A549 (cell line): ENCODE results near the gene RYR1. TPM values are rescaled to one million over a fixed set of nuclear protein-coding genes. Genes with fewer than 3 reads are reported as not detected.

Experiments used
- ATAC-seq, 2 experiments: fragments of 200-7000 bp in 1 of 2; fragments of >200 bp in 1 of 2; cut with Nextera tagmentation in 1 of 2; cut with Tn5 transposase in 1 of 2; 3 replicates each; pipeline versions ENCODE4 v1.8.0 to v1.9.1; 2018 to 2020; ENCODE audit warnings: mild to moderate bottlenecking in 1 of 2, moderate library complexity in 1 of 2
- CTCF ChIA-PET: fragments of 300-600 bp; sonication (Branson Sonifier 250); formaldehyde crosslinking; extraction: SDS; loops from one replicate; lab custom pipeline; 2021; ENCODE audit warnings: antibody characterized with exemption, inconsistent platforms; lab: Yijun Ruan, JAX
- POLR2A ChIA-PET: fragments of 350-600 bp; formaldehyde crosslinking; extraction: SDS; loops from one replicate; lab custom pipeline; 2021; ENCODE audit warnings: antibody characterized with exemption, inconsistent platforms; lab: Yijun Ruan, JAX
- DNase-seq, 2 experiments: peaks; one replicate each; pipeline versions ENCODE4 v3.0.0 to v3.0.0-alpha.2; 2011 to 2016; ENCODE audit warnings: low read depth in 1 of 2, low spot score in 1 of 2
- FAIRE-seq: peaks from 2 replicates; lab custom pipeline; 2011; peaks lifted over from hg19 to GRCh38; lab: Jason Lieb, UNC
- H3K27ac ChIP-seq, 2 experiments: fragments of >200 bp; sonication (Bioruptor Twin); formaldehyde crosslinking; 3 replicates each; pipeline ENCODE4 v1.5.1; 2016 to 2017
- H3K4me1 ChIP-seq: fragments of >200 bp; sonication (Bioruptor Twin); formaldehyde crosslinking; 3 replicates; pipeline ENCODE4 v1.6.1; 2016
- H3K4me2 ChIP-seq: fragments of >200 bp; sonication (Bioruptor Twin); formaldehyde crosslinking; 3 replicates; pipeline ENCODE4 v1.6.1; 2016
- H3K4me3 ChIP-seq: fragments of >200 bp; sonication (Bioruptor Twin); formaldehyde crosslinking; 3 replicates; pipeline ENCODE4 v1.5.1; 2016
- H3K9me3 ChIP-seq: fragments of >200 bp; sonication (Bioruptor Twin); formaldehyde crosslinking; 3 replicates; pipeline ENCODE4 v1.6.1; 2016
- CEBPB ChIP-seq, 2 experiments: fragments of >200 bp in 1 of 2; sonication (Bioruptor Twin) in 1 of 2; formaldehyde crosslinking in 1 of 2; IDR thresholded peaks; 2 replicates each; pipeline ENCODE4 v1.6.1; 2012 to 2016
- CHD2 ChIP-seq: fragments of 150-350 bp; IDR thresholded peaks from 2 replicates; pipeline ENCODE4 v1.6.1; 2014; ENCODE audit warnings: low read length; ENCODE audit not compliant: partially characterized antibody
- EP300 ChIP-seq, 2 experiments: fragments of >200 bp; sonication (Bioruptor Twin); formaldehyde crosslinking; IDR thresholded peaks; 2 replicates in 1 of 2; 3 replicates in 1 of 2; pipeline ENCODE4 v1.6.1; 2016 to 2017
- FOSB ChIP-seq: fragments of 250-450 bp; sonication (Bioruptor Pico); IDR thresholded peaks from 2 replicates; pipeline ENCODE4 v1.5.0; 2020; ENCODE audit warnings: mild to moderate bottlenecking, moderate library complexity
- FOSL2 ChIP-seq, 2 experiments: fragments of 450-650 bp in 1 of 2; fragments of >200 bp in 1 of 2; sonication (Bioruptor Twin) in 1 of 2; formaldehyde crosslinking; IDR thresholded peaks; 2 replicates each; pipeline versions ENCODE4 v1.5.0 to v1.6.1; 2016 to 2020; ENCODE audit warnings: mild to moderate bottlenecking in 1 of 2, moderate library complexity in 1 of 2
- HEYL ChIP-seq: fragments of 250-450 bp; sonication (Bioruptor Pico); IDR thresholded peaks from 2 replicates; pipeline ENCODE4 v1.8.0; 2021; ENCODE audit warnings: mild to moderate bottlenecking, moderate library complexity
- KDM5A ChIP-seq: fragments of 200-600 bp; sonication (generic); IDR thresholded peaks from 2 replicates; pipeline ENCODE4 v1.6.1; 2016; ENCODE audit warnings: antibody characterized with exemption, mild to moderate bottlenecking
- NPAS2 ChIP-seq: fragments of 250-450 bp; sonication (Bioruptor Pico); IDR thresholded peaks from 2 replicates; pipeline ENCODE4 v1.8.0; 2022; ENCODE audit warnings: mild to moderate bottlenecking, moderate library complexity, borderline replicate concordance
- PHF8 ChIP-seq: fragments of 200-600 bp; sonication (generic); IDR thresholded peaks from 2 replicates; pipeline ENCODE4 v1.6.1; 2016; ENCODE audit warnings: low read depth, mild to moderate bottlenecking, antibody characterized with exemption, moderate library complexity, borderline replicate concordance
- POLR2AphosphoS2 ChIP-seq: conservative IDR thresholded peaks from 2 replicates; pipeline ENCODE4 v1.6.1; 2012; ENCODE audit warnings: low read length, improper control_type of control experiment, inconsistent platforms
- RNF2 ChIP-seq: fragments of 200-600 bp; sonication (generic); IDR thresholded peaks from 2 replicates; pipeline ENCODE4 v1.6.1; 2016; ENCODE audit warnings: low read depth, mild to moderate bottlenecking, antibody characterized with exemption, moderate library complexity, borderline replicate concordance
- ZFP36 ChIP-seq: fragments of 450-650 bp; IDR thresholded peaks from 2 replicates; pipeline ENCODE4 v1.6.1; 2014; ENCODE audit warnings: borderline replicate concordance; ENCODE audit not compliant: partially characterized antibody
- WGBS: methylation state at CpG from one replicate; pipeline ENCODE4 v1.1.6; 2017; ENCODE audit errors: missing lambda C conversion rate; 5-methylcytosine and 5-hydroxymethylcytosine counted together
- polyA plus RNA-seq, 4 experiments: library from polyadenylated mRNA; depleted of rRNA in 3 of 4; stranded (reverse); fragments of >200 nt; fragmentation: RNase III in 1 of 4; extraction: RNeasy Plus Mini Kit Qiagen cat#74134 plus additional on column Dnase treatment in 1 of 4; gene quantifications; 2 replicates in 3 of 4; 3 replicates in 1 of 4; pipeline ENCODE4 v1.2.3, GENCODE V29; 2011 to 2017
- TF ChIP-seq, protein P1 (sequence below): fragments of 250-450 bp; sonication (Bioruptor Pico); IDR thresholded peaks from 2 replicates; pipeline ENCODE4 v1.5.0; 2020; ENCODE audit warnings: low read depth, mild to moderate bottlenecking, moderate library complexity
- TF ChIP-seq, protein P2 (sequence below): IDR thresholded peaks from 2 replicates; pipeline ENCODE4 v1.6.1; 2012
- TF ChIP-seq, protein P3 (sequence below): IDR thresholded peaks from 2 replicates; pipeline ENCODE4 v1.6.1; 2012; ENCODE audit warnings: low read depth, borderline replicate concordance
- TF ChIP-seq, protein P4 (sequence below): fragments of >200 bp; sonication (Bioruptor Twin); formaldehyde crosslinking; IDR thresholded peaks from 2 replicates; pipeline ENCODE4 v1.6.1; 2016

Gene RYR1
- polyA plus RNA-seq, 2 of the 4 experiments (the other 2 are of a cell fraction) = 1.4 to 3.1 TPM

DNA sequence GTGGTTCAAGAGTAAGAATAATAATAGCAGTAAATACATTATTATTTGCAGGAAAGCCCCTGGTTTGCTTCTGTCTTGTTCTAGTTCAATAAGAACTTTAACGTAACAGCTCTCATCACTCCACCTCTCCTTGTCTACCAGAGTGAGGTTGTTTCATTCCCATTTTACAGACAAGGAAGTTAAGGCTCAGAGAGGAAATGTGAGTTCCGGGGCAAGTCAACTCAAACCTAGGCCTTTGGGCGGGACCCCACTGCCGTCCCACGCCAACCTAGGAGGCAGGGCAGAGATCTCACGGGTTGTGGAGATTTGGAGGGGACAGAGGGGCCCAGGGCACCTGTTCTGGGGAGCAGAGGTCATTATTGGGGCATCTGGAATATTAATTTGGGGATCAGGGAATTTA, 182.8 kb downstream of the RYR1 start:
- no peak overlapping the region for H3K4me3 ChIP-seq
- no peaks in the 10 kb centered on the region for H3K9me3 ChIP-seq
- 87% methylated on average over 6 of the region's 6 CpGs for WGBS
- CTCF ChIA-PET = interaction anchor here (0.9 to 5.2 kb wide), 8 partner anchors 13 to 213 kb away, joined by 3 to 40 read pairs (median 5); partner anchors contain the start of gene FAM98C
- DNase-seq (no peak), FAIRE-seq (no peak), ATAC-seq (no peak)
- no peak overlapping the region for H3K4me2 ChIP-seq
- H3K4me1 ChIP-seq = peaks cover 14% of the 10 kb centered on the region
- POLR2A ChIA-PET = interaction anchor here (1.5 kb wide), 1 partner anchor 236 kb away, joined by 3 read pairs; no protein-coding TSS in a partner anchor
- no peak overlapping the region for H3K27ac ChIP-seq
- TF ChIP-seq PHF8 = no peak
- TF ChIP-seq NPAS2 (CRISPR knock-in tag) = no peak
- no peak for TF ChIP-seq POLR2AphosphoS2
- TF ChIP-seq, protein P1, sequence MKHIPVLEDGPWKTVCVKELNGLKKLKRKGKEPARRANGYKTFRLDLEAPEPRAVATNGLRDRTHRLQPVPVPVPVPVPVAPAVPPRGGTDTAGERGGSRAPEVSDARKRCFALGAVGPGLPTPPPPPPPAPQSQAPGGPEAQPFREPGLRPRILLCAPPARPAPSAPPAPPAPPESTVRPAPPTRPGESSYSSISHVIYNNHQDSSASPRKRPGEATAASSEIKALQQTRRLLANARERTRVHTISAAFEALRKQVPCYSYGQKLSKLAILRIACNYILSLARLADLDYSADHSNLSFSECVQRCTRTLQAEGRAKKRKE (CRISPR knock-in tag) = no peak
- TF ChIP-seq, protein P2, sequence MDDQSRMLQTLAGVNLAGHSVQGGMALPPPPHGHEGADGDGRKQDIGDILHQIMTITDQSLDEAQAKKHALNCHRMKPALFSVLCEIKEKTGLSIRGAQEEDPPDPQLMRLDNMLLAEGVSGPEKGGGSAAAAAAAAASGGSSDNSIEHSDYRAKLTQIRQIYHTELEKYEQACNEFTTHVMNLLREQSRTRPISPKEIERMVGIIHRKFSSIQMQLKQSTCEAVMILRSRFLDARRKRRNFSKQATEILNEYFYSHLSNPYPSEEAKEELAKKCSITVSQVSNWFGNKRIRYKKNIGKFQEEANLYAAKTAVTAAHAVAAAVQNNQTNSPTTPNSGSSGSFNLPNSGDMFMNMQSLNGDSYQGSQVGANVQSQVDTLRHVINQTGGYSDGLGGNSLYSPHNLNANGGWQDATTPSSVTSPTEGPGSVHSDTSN = no peak

DNA sequence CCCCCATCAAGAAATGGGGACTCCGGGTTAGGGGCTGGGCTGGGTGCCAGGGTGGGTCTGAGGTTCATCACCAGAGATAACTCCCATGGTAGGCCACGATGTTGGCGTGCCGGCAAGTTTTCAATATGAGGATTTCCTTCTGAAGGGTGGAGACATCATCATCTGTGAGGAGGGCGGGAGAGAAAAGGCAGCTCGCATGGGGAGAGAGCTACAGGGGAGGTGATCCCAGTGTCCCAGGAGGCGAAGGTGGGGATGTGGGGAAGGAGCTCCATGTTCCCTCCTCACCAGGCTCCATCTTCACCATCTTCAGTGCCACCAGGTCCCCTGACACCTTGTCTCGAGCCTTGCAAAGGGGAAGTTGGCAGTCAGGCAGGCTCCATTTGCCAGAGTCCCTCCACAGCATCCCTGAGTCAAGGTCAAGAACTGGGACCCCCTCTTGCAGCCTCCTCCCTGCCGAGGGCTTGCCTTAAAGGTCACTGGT, 183.8 kb downstream of the RYR1 start:
- ChIA-PET POLR2A (interaction anchor here (1.1 to 1.9 kb wide), 2 partner anchors 12 to 30 kb away, joined by 3 to 7 read pairs; partner anchors contain the start of gene ACTN4), CTCF (interaction anchor here (0.7 to 5.9 kb wide), 10 partner anchors 8 to 383 kb away, joined by 3 to 134 read pairs (median 4); partner anchors contain the start of gene FAM98C)
- TF ChIP-seq, protein P3, sequence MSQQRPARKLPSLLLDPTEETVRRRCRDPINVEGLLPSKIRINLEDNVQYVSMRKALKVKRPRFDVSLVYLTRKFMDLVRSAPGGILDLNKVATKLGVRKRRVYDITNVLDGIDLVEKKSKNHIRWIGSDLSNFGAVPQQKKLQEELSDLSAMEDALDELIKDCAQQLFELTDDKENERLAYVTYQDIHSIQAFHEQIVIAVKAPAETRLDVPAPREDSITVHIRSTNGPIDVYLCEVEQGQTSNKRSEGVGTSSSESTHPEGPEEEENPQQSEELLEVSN = no peak
- TF ChIP-seq FOSB (CRISPR knock-in tag) = no peak
- TF ChIP-seq CEBPB (IDR thresholded peaks at IDR 0.05) = no peak
- TF ChIP-seq KDM5A = no peak
- no peak for TF ChIP-seq NPAS2 (CRISPR knock-in tag)
- no peak for TF ChIP-seq RNF2
- TF ChIP-seq, protein P4, sequence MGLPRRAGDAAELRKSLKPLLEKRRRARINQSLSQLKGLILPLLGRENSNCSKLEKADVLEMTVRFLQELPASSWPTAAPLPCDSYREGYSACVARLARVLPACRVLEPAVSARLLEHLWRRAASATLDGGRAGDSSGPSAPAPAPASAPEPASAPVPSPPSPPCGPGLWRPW = no peak
- TF ChIP-seq CHD2 = no peak
- TF ChIP-seq EP300 (IDR thresholded peaks at IDR 0.05) = no peak
- no peak for TF ChIP-seq FOSL2 (IDR thresholded peaks at IDR 0.05)
- no peak for TF ChIP-seq FOSL2 (CRISPR knock-in tag; IDR thresholded peaks at IDR 0.05)
- no peak for TF ChIP-seq HEYL (CRISPR knock-in tag)
- no peak for ATAC-seq
- Histone ChIP-seq H3K4me2 (no peak overlapping the region), H3K9me3 (no peaks in the 10 kb centered on the region), H3K4me3 (no peak overlapping the region), H3K27ac (peak overlapping the region in 1 of 2 experiments; percentile 87; a peak in 2 of 6 replicates), H3K4me1 (peaks cover 14% of the 10 kb centered on the region)
- WGBS = 94% methylated on average over 9 of the region's 9 CpGs
- DNase-seq = no peak
- no peak for FAIRE-seq

DNA sequence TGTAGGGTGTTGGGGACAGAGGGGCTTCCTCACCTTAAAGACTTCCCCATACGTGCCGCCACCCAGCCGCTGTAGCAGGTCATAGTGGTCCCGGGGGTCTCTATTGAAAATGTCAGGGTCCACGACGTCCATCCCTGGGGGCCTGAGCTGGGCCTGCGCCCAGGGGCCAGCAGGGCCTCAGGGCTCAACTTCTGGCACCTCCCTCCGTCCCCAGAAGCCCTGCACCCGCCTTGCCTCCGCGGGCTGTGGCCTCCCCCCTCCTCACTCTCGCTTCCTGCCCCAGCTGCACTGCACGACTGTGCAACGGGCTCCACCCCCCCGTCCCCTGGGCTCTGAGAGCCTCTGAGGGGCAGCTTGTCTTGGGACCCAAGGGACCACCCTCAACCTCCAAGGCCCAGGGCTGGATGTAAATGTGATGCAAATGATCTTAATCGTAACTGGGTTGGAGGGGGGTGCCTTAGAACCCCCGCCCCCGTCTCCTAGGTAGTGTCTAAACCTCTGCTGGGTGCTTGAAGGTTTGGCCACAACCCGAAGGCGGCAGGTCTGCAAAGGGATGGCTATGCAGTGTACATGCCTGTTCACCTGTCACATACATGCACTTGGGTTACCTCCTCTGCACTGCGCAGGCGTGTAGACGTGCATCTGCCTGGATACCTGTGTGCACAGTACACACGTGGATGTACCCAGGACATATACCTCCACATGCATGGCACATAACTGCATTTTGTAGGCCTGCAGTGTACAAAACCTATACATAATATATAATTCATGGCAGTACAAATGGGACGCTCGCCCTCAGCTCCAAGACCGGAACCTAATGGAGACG, 184.5 kb downstream of the RYR1 start, which contains the start of gene MAP4K1:
Gene MAP4K1, minus strand, starts transcription at position 190 of the 826 bp plus-strand sequence. Its CDS starts 58 bp downstream, at position 132.
- Histone ChIP-seq H3K4me2 (peak within 1 kb of the TSS; percentile 75), H3K4me1 (peaks cover 14% of the 10 kb centered on the region), H3K27ac (peak within 1 kb of the TSS; percentile 84 to 87), H3K4me3 (peak within 1 kb of the TSS; percentile 86), H3K9me3 (no peaks in the 10 kb centered on the region)
- peak; percentile 40 to 41 for ATAC-seq
- no peak for DNase-seq
- FAIRE-seq = no peak
- WGBS = 92% methylated on average over 28 of the region's 28 CpGs
- TF ChIP-seq ZFP36 (no peak), PHF8 (no peak), POLR2AphosphoS2 (no peak)
- CTCF ChIA-PET = interaction anchor here (0.7 to 5.9 kb wide), 16 partner anchors 8 to 384 kb away, joined by 3 to 134 read pairs (median 5); partner anchors contain the start of gene FAM98C
- POLR2A ChIA-PET = interaction anchor here (0.5 to 1.9 kb wide), 33 partner anchors 8 to 312 kb away, joined by 3 to 28 read pairs (median 5); partner anchors contain the start of genes ACTN4, GGN and PSMD8
